GM21360 (cell line): Measurements from ENCODE around the gene HBP1.
A peak's percentile ranks its signal among the peaks of the same experiment; 100 is the strongest.
"Not testable (repeated sequence)": the region's sequence is repeated elsewhere in the genome, so short reads cannot be mapped to it uniquely, and the experiment has no call there.

Source experiments
- ATAC-seq: cut with Tn5 transposase; IDR thresholded peaks from one replicate; pipeline ENCODE4 v1.9.1; 2021; ENCODE audit warnings: mild to moderate bottlenecking, moderate library complexity; ENCODE audit not compliant: unreplicated experiment

Gene HBP1

DNA sequence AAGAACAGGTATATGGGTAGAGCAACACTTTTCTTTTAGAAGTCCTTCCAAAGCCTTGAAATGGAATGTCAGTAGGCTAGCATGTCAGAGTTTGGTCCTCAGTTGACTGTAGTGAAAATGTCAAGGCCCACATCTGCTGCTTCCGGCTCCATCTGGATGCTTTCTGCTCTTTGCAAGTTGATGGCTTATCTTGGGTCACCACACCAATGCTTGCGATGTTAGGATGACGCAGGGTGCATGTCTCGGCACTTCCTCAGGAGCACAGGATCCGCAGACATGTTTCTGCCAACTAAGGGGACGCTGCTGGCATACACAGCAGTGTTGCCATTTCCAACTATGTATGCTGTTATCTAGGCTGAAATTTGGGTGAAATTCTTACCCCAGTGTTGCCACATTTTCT lies 14.0 kb upstream of the HBP1 start:
- ATAC-seq: no peak

- ATAC-seq: not testable (repeated sequence)
Measured at GRCh38 chr7:107155726-107156125, 13.1 kb upstream of the HBP1 start.

DNA sequence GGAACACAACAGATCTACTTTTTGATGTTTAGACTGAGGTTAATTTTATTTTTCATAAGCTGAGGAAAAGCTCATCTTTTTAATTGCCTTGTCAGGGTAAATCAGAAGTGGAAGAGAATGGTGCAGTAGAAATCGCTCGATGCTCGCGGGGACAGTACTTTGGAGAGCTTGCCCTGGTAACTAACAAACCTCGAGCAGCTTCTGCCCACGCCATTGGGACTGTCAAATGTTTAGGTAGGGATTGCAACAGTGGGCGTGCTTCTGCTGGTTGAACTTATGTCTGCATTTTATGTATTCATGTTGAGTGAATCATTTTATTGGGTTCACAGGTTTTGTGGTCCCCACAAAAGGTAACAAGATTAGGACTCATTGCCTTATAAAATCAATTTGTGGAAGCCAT lies 11.7 kb upstream of the HBP1 start:
- no peak for ATAC-seq

DNA sequence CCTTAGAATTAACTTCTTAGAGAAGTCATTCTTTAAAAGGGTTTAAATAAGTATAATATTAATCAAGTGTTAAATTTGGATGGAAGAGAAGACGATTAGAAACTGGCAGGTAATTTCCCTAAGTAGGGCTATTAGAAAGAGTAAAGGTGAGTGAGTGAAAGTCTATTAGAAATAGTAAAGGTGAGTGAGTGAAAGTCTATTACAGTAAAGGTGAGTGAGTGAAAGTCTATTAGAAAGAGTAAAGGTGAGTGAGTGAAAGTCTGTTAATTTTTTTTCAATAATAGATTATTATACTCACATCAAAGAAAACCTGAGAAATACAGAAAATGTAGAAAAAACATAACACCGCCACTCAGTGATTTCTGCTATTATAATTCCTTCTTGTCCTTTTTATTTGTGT lies 10.8 kb upstream of the HBP1 start:
- ATAC-seq: no peak

GRCh38 chr7:107160389-107160788 lies 8.4 kb upstream of the HBP1 start:
- ATAC-seq: no peak

DNA sequence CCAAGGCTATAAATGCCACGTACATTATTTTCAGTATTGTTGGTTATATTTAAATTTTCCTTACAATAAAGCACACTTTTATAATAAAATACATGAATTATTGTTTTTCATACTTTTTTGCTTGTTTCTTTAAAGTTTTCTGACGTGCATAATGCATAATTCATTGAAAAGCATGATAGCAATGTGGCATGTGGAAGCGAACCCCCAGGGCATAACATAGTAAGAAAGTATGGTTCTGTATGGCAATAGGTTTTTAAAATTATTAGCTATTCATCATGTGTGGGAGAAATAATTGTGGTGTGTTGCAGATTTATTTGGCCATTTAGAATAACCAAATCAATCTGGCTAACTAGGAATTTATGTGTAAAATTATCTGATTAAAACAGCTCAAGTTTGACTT lies 7.4 kb upstream of the HBP1 start:
- no peak for ATAC-seq

- no peak for ATAC-seq
Measured at GRCh38 chr7:107162475-107162874, 6.3 kb upstream of the HBP1 start.

DNA sequence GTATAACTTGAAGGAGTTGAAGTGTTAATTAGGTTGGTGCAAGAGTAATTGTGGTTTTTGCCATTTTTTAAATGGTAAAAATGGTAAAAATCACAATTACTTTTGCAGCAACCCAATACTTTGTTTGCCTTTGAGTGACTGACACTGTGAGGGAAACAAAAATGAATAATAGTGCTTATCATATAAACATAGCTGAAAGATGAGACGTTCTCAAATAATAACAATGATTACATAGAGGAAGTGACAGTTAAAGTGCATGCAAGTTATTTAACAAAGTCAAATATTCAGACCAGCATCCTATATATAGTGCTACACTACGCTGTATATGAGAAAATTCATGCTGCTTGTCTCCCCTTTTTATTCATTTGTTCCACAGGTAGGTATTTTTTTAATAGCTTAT lies 4.7 kb upstream of the HBP1 start:
- no peak for ATAC-seq

DNA sequence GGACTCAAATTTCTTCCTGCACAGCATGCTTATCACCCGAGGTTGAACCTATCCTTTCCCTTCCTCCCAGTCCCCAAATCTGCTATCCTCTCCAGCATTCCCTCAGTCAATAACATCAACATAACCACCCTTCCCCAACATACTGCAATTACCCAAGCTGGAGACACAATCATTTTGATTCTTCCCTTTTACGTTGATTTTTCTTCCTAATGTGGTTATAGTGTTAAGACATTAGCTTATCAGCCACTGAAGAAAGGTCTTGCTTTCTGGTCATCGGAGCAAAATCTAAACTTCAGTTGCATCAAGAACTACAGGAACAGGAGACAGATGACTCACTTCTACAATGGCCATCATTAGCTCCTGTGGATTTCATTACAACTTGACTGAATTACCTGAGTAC lies 3.5 kb upstream of the HBP1 start:
- ATAC-seq: no peak

DNA sequence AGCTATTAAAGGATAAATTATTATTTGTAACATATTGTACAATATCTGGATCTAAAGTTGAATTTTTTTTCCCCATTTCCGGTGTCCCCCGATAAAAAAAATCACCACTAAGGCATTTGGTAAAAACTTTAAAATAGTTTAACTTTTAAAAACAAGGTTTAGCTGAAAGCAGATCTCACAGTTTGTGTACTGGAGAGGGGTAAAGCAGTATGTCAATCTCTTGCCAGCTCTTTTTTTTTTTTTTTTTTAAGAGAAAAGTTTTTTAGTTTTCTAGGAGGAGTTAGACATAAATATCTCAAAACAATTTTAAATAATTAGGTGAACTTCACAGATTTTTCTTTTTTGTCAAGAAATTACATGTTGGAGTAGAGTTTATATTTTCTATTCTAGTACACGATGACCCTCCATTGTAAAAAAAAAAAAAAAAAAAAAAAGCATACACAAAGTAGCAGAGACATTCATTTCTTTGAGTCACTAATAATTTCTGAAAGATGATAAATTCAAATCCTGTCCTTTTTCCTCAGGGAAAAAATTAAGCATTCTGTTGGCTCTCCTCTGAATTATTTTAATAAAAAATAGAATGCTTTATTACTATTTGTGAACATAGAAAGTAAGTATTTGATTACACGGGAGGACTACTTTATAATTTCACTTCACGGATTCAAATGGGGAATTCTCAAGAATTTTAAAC lies 1.9 kb upstream of the HBP1 start:
- ATAC-seq: no peak

- no peak for ATAC-seq
Measured at GRCh38 chr7:107167483-107168232, 1.1 kb upstream of the HBP1 start.

GRCh38 chr7:107169120-107170050 lies 582 bp downstream of the HBP1 start:
- ATAC-seq: peak; percentile 25

DNA sequence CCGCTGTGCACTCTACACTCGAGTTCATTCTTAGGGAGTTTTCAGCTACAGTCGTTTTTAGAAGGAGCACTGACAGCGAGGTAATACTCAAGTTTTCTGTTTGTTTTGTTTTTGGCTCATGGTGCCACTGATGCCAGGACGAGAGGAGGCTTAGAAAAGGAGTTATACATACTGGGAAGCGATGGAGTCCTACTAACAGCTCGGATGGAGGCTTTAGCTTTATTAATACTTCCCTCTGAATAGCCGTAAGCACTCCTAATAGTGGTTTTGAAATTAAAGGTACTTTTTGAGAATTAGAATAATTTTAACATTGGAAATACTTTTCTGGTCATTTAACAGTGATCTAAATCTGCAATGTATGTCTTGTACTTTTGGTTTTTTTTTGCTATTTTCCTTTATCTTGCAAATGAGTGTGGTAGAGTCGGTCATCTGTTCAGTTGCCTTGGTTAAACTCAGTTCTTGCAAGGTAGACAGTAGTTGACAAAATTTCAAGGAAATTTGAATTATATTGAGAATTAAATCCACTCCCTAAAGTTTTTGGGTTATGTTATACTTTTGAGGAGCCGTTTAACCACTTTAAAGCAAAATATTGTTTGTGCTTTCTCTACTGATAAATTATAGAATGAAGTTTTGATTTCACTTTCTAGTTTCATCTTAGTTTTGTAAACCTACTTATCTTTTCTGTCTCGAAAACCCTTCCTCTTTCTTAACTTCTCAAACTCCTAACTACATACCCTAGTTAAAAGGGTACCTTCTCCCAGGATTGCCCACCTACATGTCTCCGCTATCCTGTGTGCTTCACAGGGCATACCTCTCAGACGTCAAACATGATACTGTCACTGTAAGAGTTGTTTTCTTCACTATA lies 1.5 kb downstream of the HBP1 start:
- no peak for ATAC-seq

DNA sequence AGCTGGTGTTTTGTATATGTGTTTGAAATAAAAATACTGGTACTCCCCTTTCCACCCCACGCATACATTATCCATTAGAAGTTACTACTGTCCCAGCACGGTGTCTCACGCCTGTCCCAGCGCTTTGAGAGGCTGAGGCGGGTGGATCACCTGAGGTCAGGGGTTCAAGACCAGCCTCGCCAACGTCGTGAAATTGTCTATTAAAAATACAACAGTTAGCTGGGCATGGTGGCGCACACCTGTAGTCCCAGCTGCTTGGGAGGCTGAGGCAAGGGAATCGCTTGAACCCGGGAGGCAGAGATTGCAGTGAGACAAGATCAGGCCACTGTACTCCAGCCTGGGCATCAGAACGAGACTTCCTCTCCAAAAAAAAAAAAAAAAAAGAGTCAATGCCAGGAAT lies 2.7 kb downstream of the HBP1 start:
- no peak for ATAC-seq

DNA sequence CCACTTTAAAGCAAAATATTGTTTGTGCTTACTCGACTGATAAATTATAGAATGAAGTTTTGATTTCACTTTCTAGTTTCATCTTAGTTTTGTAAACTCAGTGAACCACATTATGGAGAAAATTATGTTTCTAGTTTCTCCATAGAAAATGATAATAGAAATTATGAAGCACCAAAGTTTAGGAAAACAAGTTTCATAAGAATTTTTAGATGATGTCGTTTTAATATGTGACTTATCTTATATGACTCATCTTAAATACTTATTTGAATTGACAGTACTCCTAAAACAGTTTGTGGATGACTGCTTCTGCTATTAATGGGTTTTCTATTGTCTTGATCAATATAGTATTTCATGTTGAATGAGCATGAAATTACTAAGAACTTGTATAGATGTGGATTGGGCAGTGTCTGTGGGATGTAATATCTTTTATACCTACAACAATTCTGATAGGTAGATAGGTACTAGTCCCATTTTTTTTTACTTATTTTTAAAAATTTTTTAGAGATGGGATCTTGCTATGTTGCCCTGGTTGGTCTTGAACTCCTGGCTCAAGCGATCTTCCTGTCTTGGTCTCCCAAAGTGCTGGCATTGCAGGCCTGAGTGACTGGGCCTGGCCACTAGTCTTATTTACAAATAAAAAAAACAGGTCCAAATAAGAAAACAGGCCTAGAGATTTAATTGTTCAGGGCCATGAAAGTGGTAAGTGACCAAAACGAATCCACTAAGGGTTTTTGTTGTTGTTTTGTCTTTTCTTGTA lies 3.7 kb downstream of the HBP1 start:
- ATAC-seq: no peak

GRCh38 chr7:107173191-107173590 lies 4.4 kb downstream of the HBP1 start:
- ATAC-seq: no peak

- peak; percentile 50 for ATAC-seq
Measured at GRCh38 chr7:107173691-107174406, 5.0 kb downstream of the HBP1 start.

DNA sequence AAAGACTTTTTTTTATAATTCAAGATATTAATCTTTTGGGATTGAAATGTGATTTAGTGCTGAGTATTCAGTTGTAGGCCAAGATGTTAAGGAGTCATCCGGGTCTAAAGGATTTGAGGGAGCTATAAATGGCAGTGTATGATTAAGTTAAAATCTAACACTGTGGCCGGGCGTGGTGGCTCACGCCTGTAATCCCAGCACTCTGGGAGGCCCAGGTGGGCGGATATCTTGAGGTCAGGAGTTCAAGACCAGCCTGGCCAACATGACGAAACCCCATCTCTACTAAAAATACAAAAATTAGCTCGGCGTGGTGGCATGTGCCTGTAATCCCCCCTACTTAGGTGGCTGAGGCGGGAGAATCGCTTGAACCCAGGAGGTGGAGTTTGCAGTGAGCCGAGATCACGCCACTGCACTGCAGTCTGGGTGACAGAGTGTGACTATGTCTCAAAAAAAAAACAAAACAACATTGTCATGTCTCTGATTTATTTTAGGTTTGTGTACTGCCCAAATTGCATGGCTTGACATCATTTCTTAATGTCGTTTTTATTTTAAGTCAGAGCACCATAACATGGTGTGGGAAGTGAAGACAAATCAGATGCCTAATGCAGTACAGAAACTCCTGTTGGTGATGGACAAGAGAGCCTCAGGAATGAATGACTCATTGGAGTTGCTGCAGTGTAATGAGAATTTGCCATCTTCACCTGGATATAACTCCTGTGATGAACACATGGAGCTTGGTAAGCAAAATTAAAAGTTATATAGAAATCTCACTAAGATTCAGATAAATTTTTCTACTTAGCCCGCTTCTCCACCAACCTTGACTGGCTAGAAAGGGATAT lies 10.7 kb downstream of the HBP1 start:
- ATAC-seq: no peak
